Measurements from ENCODE around the gene ST7.

Gene ST7

GRCh38 chr7:117269886-117270285 is 316.6 kb downstream of the ST7 start:
- no peak for TF ChIP-seq CTCF (IDR thresholded peaks at IDR 0.05; ENCODE audit: borderline replicate concordance, control extremely low read depth, extremely low read depth, insufficient read depth, missing control alignments)
- DNase-seq (ENCODE audit: low spot score): no peak
- in situ Hi-C loops (cut with MboI; ENCODE audit: low sequenced_read_pairs, unreplicated experiment): no loop called here

GRCh38 chr7:117270371-117270770 is 317.1 kb downstream of the ST7 start:
- TF ChIP-seq CTCF (IDR thresholded peaks at IDR 0.05; ENCODE audit: borderline replicate concordance, control extremely low read depth, extremely low read depth, insufficient read depth, missing control alignments): no peak
- in situ Hi-C loops (cut with MboI; ENCODE audit: low sequenced_read_pairs, unreplicated experiment): no loop called here
- no peak for DNase-seq (ENCODE audit: low spot score)

- no peak for DNase-seq (ENCODE audit: low spot score)
- no peak for TF ChIP-seq CTCF (IDR thresholded peaks at IDR 0.05; ENCODE audit: borderline replicate concordance, control extremely low read depth, extremely low read depth, insufficient read depth, missing control alignments)
- in situ Hi-C loops (cut with MboI; ENCODE audit: low sequenced_read_pairs, unreplicated experiment): no loop called here
Observed at GRCh38 chr7:117271566-117271965, 318.3 kb downstream of the ST7 start.

- in situ Hi-C loops (cut with MboI; ENCODE audit: low sequenced_read_pairs, unreplicated experiment): no loop called here
- TF ChIP-seq CTCF (IDR thresholded peaks at IDR 0.05; ENCODE audit: borderline replicate concordance, control extremely low read depth, extremely low read depth, insufficient read depth, missing control alignments): no peak
Observed at GRCh38 chr7:117272017-117272759, 318.9 kb downstream of the ST7 start.

GRCh38 chr7:117273325-117273724 is 320.0 kb downstream of the ST7 start:
- in situ Hi-C loops (cut with MboI; ENCODE audit: low sequenced_read_pairs, unreplicated experiment): no loop called here
- DNase-seq (ENCODE audit: low spot score): no peak
- TF ChIP-seq CTCF (IDR thresholded peaks at IDR 0.05; ENCODE audit: borderline replicate concordance, control extremely low read depth, extremely low read depth, insufficient read depth, missing control alignments): no peak

More at GRCh38 chr7:117272017-117272759, 318.9 kb downstream of the ST7 start:
- DNase-seq (ENCODE audit: low spot score): no peak

GRCh38 chr7:117273814-117274225 is 320.5 kb downstream of the ST7 start:
- no peak for DNase-seq (ENCODE audit: low spot score)
- in situ Hi-C loops (cut with MboI; ENCODE audit: low sequenced_read_pairs, unreplicated experiment): no loop called here
- no peak for TF ChIP-seq CTCF (IDR thresholded peaks at IDR 0.05; ENCODE audit: borderline replicate concordance, control extremely low read depth, extremely low read depth, insufficient read depth, missing control alignments)
